ENCODE measurements around the gene SLC25A15.
"Not testable (repeated sequence)": the region's sequence is repeated elsewhere in the genome, so short reads cannot be mapped to it uniquely, and the experiment has no call there.

SLC25A15 gene

DNA sequence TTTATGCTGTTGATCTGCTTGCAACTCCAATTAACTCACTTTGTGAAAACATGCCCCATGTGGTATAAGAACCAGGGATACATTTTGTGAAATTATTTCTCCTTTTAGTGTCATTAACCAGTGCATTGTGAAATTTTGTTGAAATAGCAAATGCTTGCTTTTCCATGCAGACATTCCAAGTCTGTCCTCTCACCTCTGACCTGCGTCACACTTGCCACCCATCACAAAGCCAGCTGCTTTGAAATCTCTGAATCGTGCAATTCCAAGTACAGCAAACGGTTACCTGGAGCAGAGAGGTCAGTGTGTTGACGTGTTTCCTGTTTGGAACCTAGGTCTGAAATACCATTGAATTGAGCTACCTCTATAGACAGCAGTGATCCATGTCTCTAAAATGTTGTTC lies 4.9 kb upstream of the SLC25A15 start:
- H3K27ac ChIP-seq (ENCODE audit: low read depth, low read length, poor library complexity, severe bottlenecking): no peak overlapping the region
- peaks cover 34% of the 10 kb centered on the region for H3K4me1 ChIP-seq (ENCODE audit: insufficient read depth, low read length, severe bottlenecking)
- H3K9me2 ChIP-seq (ENCODE audit: low read depth, low read length): no peaks in the 10 kb centered on the region
- H3K27me3 ChIP-seq (ENCODE audit: insufficient read depth, low read length): no peaks in the 10 kb centered on the region
- no peak overlapping the region for H3K4me3 ChIP-seq (ENCODE audit: low read depth, low read length, poor library complexity, severe bottlenecking)
- H3K9me3 ChIP-seq (ENCODE audit: low read length): no peaks in the 10 kb centered on the region
- H3K79me2 ChIP-seq (ENCODE audit: insufficient read depth, low read length): no peaks in the 10 kb centered on the region
- no peak overlapping the region for H3K9ac ChIP-seq (ENCODE audit: low read length)
- H3F3A ChIP-seq (ENCODE audit: insufficient read depth, low read length): no peaks in the 10 kb centered on the region; the same call in 1 of the 2 replicates
- no peak overlapping the region for H2AFZ ChIP-seq (ENCODE audit: low read length)
- no peaks in the 10 kb centered on the region for H3K36me3 ChIP-seq (ENCODE audit: insufficient read depth, low read length)
- no peaks in the 10 kb centered on the region for H4K20me1 ChIP-seq (ENCODE audit: insufficient read depth, low read length)
- H3K4me2 ChIP-seq (ENCODE audit: low read length): no peak overlapping the region
- TF ChIP-seq, protein P1, sequence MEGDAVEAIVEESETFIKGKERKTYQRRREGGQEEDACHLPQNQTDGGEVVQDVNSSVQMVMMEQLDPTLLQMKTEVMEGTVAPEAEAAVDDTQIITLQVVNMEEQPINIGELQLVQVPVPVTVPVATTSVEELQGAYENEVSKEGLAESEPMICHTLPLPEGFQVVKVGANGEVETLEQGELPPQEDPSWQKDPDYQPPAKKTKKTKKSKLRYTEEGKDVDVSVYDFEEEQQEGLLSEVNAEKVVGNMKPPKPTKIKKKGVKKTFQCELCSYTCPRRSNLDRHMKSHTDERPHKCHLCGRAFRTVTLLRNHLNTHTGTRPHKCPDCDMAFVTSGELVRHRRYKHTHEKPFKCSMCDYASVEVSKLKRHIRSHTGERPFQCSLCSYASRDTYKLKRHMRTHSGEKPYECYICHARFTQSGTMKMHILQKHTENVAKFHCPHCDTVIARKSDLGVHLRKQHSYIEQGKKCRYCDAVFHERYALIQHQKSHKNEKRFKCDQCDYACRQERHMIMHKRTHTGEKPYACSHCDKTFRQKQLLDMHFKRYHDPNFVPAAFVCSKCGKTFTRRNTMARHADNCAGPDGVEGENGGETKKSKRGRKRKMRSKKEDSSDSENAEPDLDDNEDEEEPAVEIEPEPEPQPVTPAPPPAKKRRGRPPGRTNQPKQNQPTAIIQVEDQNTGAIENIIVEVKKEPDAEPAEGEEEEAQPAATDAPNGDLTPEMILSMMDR (IDR thresholded peaks at IDR 0.05; ENCODE audit: low read length): no peak
- no peak for TF ChIP-seq EZH2 (IDR thresholded peaks at IDR 0.05; ENCODE audit: borderline replicate concordance, low read length)

DNA sequence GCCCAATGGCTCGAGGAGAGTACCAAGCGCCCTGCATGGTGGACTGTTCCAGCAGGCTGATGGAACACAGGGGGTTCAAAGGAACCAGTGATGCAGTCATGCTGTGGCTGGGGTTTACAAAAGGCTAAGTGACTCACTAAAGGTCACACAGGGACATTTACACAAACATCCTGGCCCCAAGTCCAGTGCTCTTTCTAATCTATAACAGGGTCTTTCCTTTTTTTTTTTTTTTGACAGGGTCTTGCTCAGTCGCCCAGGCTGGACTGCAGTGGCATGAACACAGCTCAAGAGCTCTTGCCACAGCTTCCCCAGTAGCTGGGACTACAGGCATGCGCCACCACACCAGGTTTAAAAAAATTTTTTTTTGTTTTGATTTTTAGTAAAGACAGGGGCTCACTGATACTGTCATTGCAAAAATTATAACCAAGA lies 2.8 kb upstream of the SLC25A15 start:
- Histone ChIP-seq H3K9me3 (ENCODE audit: low read length) (no peaks in the 10 kb centered on the region), H3K4me3 (ENCODE audit: low read depth, low read length, poor library complexity, severe bottlenecking) (no peak overlapping the region), H3K27ac (ENCODE audit: low read depth, low read length, poor library complexity, severe bottlenecking) (no peak overlapping the region), H3K27me3 (ENCODE audit: insufficient read depth, low read length) (no peaks in the 10 kb centered on the region), H3F3A (ENCODE audit: insufficient read depth, low read length) (no peaks in the 10 kb centered on the region; the same call in 1 of the 2 replicates), H3K36me3 (ENCODE audit: insufficient read depth, low read length) (no peaks in the 10 kb centered on the region), H4K20me1 (ENCODE audit: insufficient read depth, low read length) (no peaks in the 10 kb centered on the region), H3K4me1 (ENCODE audit: insufficient read depth, low read length, severe bottlenecking) (peaks cover 44% of the 10 kb centered on the region), H3K9me2 (ENCODE audit: low read depth, low read length) (no peaks in the 10 kb centered on the region), H3K9ac (ENCODE audit: low read length) (no peak overlapping the region), H3K79me2 (ENCODE audit: insufficient read depth, low read length) (no peaks in the 10 kb centered on the region), H3K4me2 (ENCODE audit: low read length) (no peak overlapping the region), H2AFZ (ENCODE audit: low read length) (no peak overlapping the region)
- TF ChIP-seq EZH2 (IDR thresholded peaks at IDR 0.05; ENCODE audit: borderline replicate concordance, low read length): no peak
- TF ChIP-seq, protein P1 (IDR thresholded peaks at IDR 0.05; ENCODE audit: low read length): no peak

DNA sequence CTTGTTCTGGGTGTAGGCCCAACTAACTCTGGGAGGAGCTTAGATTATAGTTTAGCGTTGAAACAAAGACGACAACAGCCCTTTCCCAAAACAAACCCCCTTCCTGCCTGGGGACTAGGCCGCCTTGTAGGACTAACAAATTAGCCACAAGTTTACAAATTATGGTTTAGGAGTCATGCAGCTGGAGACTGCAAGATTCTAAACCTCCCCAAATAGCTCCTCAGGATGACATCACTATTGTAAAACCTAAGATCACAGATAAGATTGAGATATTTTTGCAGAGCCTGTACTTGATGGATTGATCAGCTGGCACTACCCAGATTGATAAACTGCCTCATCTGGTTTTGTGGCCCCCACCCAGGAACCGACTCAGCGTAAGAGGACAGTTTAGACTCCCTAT lies 2.3 kb upstream of the SLC25A15 start:
- Histone ChIP-seq H2AFZ (ENCODE audit: low read length) (no peak overlapping the region), H3K9ac (ENCODE audit: low read length) (no peak overlapping the region), H3K4me2 (ENCODE audit: low read length) (no peak overlapping the region), H3K27ac (ENCODE audit: low read depth, low read length, poor library complexity, severe bottlenecking) (no peak overlapping the region), H3K9me2 (ENCODE audit: low read depth, low read length) (no peaks in the 10 kb centered on the region), H3K4me1 (ENCODE audit: insufficient read depth, low read length, severe bottlenecking) (peaks cover 44% of the 10 kb centered on the region), H3K9me3 (ENCODE audit: low read length) (no peaks in the 10 kb centered on the region), H4K20me1 (ENCODE audit: insufficient read depth, low read length) (no peaks in the 10 kb centered on the region), H3K79me2 (ENCODE audit: insufficient read depth, low read length) (no peaks in the 10 kb centered on the region), H3K36me3 (ENCODE audit: insufficient read depth, low read length) (no peaks in the 10 kb centered on the region), H3K4me3 (ENCODE audit: low read depth, low read length, poor library complexity, severe bottlenecking) (no peak overlapping the region), H3K27me3 (ENCODE audit: insufficient read depth, low read length) (no peaks in the 10 kb centered on the region), H3F3A (ENCODE audit: insufficient read depth, low read length) (peaks cover 4% of the 10 kb centered on the region)
- TF ChIP-seq, protein P1 (IDR thresholded peaks at IDR 0.05; ENCODE audit: low read length): no peak
- TF ChIP-seq EZH2 (IDR thresholded peaks at IDR 0.05; ENCODE audit: borderline replicate concordance, low read length): no peak

DNA sequence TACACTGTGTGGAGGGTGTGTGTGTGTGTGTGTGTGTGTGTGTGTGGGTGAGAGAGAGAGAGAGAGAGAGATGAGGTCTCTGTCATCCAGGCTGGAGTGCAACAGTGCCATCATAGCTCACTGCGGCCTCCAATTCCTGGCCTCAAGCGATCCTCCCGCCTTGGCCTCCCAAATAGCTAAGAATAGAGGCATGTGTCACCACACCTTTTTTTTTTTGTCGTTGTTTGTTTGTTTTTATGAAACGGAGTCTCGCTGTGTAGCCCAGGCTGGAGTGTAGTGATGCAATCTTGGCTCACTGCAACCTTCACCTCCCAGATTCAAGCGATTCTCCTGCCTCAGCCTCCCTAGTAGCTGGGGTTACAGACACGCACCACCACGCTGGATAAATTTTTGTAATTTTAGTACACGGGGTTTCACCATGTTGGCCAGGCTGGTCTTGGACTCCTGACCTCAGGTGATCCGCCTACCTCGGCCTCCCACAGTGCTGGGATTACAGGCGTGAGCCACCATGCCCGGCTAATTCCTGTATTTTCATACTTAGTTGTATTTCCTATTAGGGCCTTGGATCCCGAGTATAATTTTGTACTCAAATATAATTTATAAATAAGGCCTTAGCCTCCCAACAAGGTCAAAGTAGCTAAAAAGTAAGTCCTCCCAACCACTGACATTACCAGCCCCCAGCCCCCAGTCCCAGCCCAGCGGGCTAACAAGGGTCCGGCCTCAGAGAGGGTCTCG lies 704 bp upstream of the SLC25A15 start:
- H3K27me3 ChIP-seq (ENCODE audit: insufficient read depth, low read length); H3F3A ChIP-seq (ENCODE audit: insufficient read depth, low read length); H3K79me2 ChIP-seq (ENCODE audit: insufficient read depth, low read length); H3K9me3 ChIP-seq (ENCODE audit: low read length); H4K20me1 ChIP-seq (ENCODE audit: insufficient read depth, low read length); H3K36me3 ChIP-seq (ENCODE audit: insufficient read depth, low read length); H3K9me2 ChIP-seq (ENCODE audit: low read depth, low read length): not testable (repeated sequence)
- Histone ChIP-seq H3K9ac (ENCODE audit: low read length) (peak overlapping the region; percentile 90), H3K27ac (ENCODE audit: low read depth, low read length, poor library complexity, severe bottlenecking) (peak overlapping the region; percentile 69), H2AFZ (ENCODE audit: low read length) (0 out of 2 replicates have a peak overlapping the region, but pooled peaks have one; percentile 40), H3K4me1 (ENCODE audit: insufficient read depth, low read length, severe bottlenecking) (peaks cover 55% of the 10 kb centered on the region), H3K4me3 (ENCODE audit: low read depth, low read length, poor library complexity, severe bottlenecking) (peak overlapping the region; percentile 75), H3K4me2 (ENCODE audit: low read length) (peak overlapping the region; percentile 96)
